ES-I3 (cell line): Measurements from ENCODE around the gene SGSM2.

Source experiments
- H3K36me3 ChIP-seq: 2 replicates; pipeline ENCODE4 v1.6.1; 2013; ENCODE audit warnings: mild to moderate bottlenecking, low read length, control low read depth, moderate library complexity; ENCODE audit not compliant: insufficient read depth
- H3K4me1 ChIP-seq: 2 replicates; pipeline ENCODE4 v1.6.1; 2013; ENCODE audit warnings: mild to moderate bottlenecking, control low read depth, low read length; ENCODE audit not compliant: insufficient read depth
- H3K9ac ChIP-seq: 2 replicates; pipeline ENCODE4 v1.6.1; 2013; ENCODE audit warnings: low read depth, mild to moderate bottlenecking, low read length, moderate library complexity
- H3K9me3 ChIP-seq: 2 replicates; pipeline ENCODE4 v1.6.1; 2013; ENCODE audit warnings: mild to moderate bottlenecking, low read length, moderate library complexity; ENCODE audit not compliant: control insufficient read depth, insufficient read depth

SGSM2 gene

GRCh38 chr17:2319051-2319450 lies 18.2 kb upstream of the SGSM2 start:
- peaks cover 2% of the 10 kb centered on the region for H3K36me3 ChIP-seq
- no peak overlapping the region for H3K9ac ChIP-seq
- H3K4me1 ChIP-seq: no peaks in the 10 kb centered on the region
- no peaks in the 10 kb centered on the region for H3K9me3 ChIP-seq

DNA sequence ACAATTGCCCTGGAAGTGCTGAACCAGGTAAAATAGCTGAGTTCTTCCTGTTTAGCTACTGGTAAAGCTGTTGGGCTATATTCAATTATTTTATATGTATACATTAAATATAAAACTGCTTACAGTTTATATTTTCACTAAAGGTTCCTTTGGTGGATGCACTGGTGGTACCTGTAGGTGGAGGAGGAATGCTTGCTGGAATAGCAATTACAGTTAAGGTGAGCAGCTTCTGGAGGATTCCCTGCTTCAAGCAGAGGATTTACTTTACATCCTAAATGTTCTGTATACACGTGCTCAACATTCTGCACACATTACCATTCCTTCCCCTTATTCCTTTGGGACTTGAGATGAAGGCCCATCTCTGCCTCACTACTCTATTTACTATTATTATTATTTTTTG lies 15.9 kb upstream of the SGSM2 start:
- H3K9ac ChIP-seq: no peak overlapping the region
- no peaks in the 10 kb centered on the region for H3K4me1 ChIP-seq
- H3K9me3 ChIP-seq: no peaks in the 10 kb centered on the region
- peaks cover 18% of the 10 kb centered on the region for H3K36me3 ChIP-seq

- no peaks in the 10 kb centered on the region for H3K9me3 ChIP-seq
These were observed 13.5 kb upstream of the SGSM2 start for GRCh38 chr17:2323629-2324314.

DNA sequence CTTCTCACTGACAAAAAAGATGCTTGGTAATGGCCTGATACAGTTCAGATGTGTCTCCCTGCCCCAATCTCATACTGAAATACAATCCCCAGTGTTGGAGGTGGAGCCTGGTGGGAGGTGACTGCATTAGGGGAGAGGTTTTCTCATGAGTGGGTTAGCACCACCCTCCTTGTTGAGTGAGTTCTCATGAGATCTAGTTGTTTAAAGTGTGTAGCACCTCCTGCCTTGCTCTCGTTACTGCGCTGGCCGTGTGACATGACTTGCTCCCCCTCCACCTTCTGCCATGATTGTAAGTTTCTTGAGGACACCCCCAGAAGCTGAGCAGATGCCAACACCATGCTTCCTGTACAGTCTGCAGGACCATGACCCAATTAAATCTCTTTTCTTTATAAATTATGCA lies 6.0 kb upstream of the SGSM2 start:
- H3K9ac ChIP-seq: no peak overlapping the region
- H3K4me1 ChIP-seq: peaks cover 6% of the 10 kb centered on the region; the same call in 1 of the 2 replicates
- peaks cover 56% of the 10 kb centered on the region for H3K36me3 ChIP-seq
- H3K9me3 ChIP-seq: no peaks in the 10 kb centered on the region

More at GRCh38 chr17:2323629-2324314, 13.5 kb upstream of the SGSM2 start:
- Histone ChIP-seq H3K4me1 (no peaks in the 10 kb centered on the region), H3K36me3 (peaks cover 18% of the 10 kb centered on the region), H3K9ac (no peak overlapping the region)

DNA sequence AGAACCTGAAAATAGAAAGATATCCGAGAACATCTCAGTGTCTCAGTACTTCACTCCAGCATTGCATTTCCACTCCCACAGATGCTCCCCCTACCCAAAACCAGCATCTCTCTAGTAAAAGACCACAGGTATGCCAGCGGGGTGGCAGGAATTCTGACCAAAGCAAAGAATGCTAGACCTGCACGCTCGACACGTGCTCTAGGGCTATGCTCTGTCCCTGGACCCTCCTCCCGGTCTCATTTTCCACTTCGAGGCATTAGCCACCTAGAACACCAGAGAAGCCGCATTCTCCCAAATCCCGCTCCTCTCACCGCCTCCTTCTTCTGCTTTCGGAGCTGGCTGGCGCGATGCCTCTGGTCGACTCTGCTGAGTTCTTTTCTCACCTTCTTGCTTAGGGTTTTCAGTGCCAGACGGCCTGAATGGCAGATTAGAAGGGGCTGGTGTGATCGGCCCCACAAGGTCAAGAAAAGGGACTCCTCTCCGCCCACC lies 1.5 kb upstream of the SGSM2 start:
- peaks cover 42% of the 10 kb centered on the region for H3K36me3 ChIP-seq
- peaks cover 6% of the 10 kb centered on the region for H3K4me1 ChIP-seq
- H3K9me3 ChIP-seq: no peaks in the 10 kb centered on the region
- peak overlapping the region; percentile 80 for H3K9ac ChIP-seq

DNA sequence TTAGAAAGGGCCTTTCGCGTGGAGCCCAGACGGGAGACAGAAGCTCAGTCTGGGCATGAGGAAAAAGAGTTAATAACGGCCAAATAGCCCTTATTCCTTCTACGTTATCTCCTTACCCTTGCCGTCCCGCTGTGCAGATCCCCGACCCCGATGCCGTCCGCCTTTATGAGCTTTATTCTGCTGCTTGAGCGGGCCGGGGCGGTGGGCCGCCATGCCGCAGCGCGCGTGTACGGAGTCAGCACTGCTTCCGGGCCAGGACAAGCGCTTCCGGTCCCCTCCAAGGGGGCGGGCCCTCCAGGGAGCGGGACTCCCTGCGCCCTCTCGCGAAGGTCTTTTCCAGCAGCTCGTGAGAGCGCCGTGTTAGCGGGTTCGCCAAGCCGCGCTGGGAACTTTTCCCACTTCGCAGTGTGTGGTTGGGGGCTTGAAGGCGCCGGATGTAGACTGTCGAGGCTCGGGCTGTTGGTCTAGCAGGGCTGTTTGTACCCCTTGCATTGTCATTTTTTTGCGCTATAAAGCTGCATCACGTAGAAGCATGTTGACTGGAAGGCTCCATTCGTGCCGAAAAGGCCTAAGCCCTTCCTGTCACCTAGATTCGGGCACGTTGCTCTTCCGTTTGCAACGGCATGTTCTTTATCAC lies 968 bp upstream of the SGSM2 start, which contains the start of gene TSR1:
TSR1 (minus strand) TSS at position 243 of the 637 bp plus-strand sequence; CDS start at position 213, 30 bp downstream.
- H3K4me1 ChIP-seq: peaks cover 6% of the 10 kb centered on the region
- peaks cover 37% of the 10 kb centered on the region for H3K36me3 ChIP-seq
- no peaks in the 10 kb centered on the region for H3K9me3 ChIP-seq
- peak within 1 kb of the TSS; percentile 80 for H3K9ac ChIP-seq

DNA sequence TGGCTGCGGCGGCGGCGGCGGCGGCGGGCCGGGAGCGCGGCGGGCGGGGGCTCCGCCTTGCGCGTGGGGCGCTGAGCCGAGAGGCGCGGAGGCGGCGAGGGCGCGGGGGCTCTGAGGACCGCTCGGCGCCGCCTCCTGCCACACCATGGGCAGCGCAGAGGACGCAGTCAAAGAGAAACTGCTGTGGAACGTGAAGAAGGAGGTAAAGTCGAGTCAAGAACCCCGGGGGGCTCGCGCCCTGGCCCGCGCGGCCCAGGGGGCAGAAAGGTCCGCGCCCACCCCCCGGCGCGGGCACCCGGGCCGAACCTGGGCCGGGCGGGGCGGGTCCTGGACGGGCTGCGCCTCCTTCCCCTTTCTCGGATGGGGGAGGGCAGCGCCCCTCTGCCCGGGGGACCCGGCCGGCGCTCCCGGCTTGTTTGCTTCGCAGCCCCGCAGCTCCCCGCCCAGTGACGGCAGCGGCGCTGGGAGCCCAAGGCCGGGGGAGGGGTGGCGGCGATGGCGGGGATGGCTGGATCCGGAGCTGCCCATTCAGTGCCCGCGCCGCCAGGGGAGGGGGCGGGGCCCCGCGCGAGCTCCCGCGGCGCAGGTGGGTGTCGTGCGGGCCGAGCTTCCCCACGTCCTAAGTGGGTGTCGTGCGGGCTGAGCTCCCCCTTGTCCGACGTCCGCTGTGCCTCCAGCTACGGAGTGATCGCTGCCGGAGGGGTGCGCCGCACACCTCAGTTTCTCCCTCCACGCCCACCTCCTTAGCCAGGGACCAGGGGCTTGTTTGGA lies 428 bp downstream of the SGSM2 start:
- H3K36me3 ChIP-seq: peaks cover 26% of the 10 kb centered on the region
- peaks cover 6% of the 10 kb centered on the region for H3K4me1 ChIP-seq
- H3K9me3 ChIP-seq: no peaks in the 10 kb centered on the region
- peak overlapping the region; percentile 78 for H3K9ac ChIP-seq

GRCh38 chr17:2338315-2338657 lies 985 bp downstream of the SGSM2 start:
- Histone ChIP-seq H3K9me3 (no peaks in the 10 kb centered on the region), H3K4me1 (peaks cover 6% of the 10 kb centered on the region), H3K36me3 (peaks cover 20% of the 10 kb centered on the region), H3K9ac (peak overlapping the region; percentile 78; the same call in 1 of the 2 replicates)

- Histone ChIP-seq H3K36me3 (no peaks in the 10 kb centered on the region), H3K9ac (no peak overlapping the region), H3K9me3 (no peaks in the 10 kb centered on the region), H3K4me1 (peaks cover 8% of the 10 kb centered on the region; the same call in 1 of the 2 replicates)
These were observed 6.1 kb downstream of the SGSM2 start for GRCh38 chr17:2343421-2343820.

GRCh38 chr17:2344528-2344927 lies 7.2 kb downstream of the SGSM2 start:
- Histone ChIP-seq H3K9me3 (no peaks in the 10 kb centered on the region), H3K4me1 (peaks cover 11% of the 10 kb centered on the region; the same call in 1 of the 2 replicates), H3K36me3 (no peaks in the 10 kb centered on the region), H3K9ac (no peak overlapping the region)

GRCh38 chr17:2346475-2346874 lies 9.2 kb downstream of the SGSM2 start:
- H3K36me3 ChIP-seq: no peaks in the 10 kb centered on the region
- no peak overlapping the region for H3K9ac ChIP-seq
- H3K9me3 ChIP-seq: no peaks in the 10 kb centered on the region
- peaks cover 11% of the 10 kb centered on the region; the same call in 1 of the 2 replicates for H3K4me1 ChIP-seq

GRCh38 chr17:2347805-2348685 lies 10.7 kb downstream of the SGSM2 start:
- Histone ChIP-seq H3K36me3 (no peaks in the 10 kb centered on the region), H3K9ac (peak overlapping the region; percentile 23), H3K4me1 (peaks cover 11% of the 10 kb centered on the region; the same call in 1 of the 2 replicates), H3K9me3 (no peaks in the 10 kb centered on the region)

DNA sequence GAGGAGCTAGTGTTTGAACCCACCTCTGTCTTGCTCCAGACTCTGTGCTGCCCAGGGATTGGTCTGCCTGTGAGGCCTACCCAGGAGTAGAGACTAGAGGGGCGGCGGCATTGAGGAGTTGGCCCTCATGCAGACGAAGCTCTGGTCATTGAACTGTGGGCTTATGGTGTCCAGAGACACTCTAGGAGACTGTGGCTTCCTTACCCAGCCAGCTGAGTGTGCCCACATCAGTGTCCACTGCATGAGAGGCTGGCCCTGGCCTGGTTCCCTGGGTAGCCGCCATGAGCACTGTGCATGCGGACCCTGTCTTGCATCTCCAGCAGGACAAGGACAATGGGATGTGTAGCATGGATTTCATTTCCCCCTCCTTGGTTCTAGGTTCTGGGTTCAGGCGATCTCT lies 14.0 kb downstream of the SGSM2 start:
- H3K9me3 ChIP-seq: no peaks in the 10 kb centered on the region
- H3K4me1 ChIP-seq: peaks cover 11% of the 10 kb centered on the region; the same call in 1 of the 2 replicates
- H3K36me3 ChIP-seq: no peaks in the 10 kb centered on the region
- no peak overlapping the region for H3K9ac ChIP-seq

DNA sequence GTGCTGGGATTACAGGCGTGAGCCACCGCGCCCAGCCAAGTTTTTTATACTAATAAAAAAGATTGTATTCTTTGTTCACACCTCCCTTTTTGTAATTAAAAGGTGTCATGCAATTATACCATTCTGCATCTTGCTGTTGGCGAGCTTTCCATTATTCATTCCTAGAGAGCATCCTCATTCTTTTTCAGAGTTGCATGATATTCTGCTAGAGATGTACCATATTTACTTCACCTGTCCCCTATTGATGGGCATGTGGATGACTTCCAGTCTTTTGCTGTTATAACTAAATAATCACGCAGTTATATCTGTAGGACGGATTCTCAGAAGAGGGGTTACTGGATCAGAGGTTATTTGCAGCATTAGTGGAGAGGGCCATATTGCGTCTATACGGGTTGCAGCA lies 17.0 kb downstream of the SGSM2 start:
- no peaks in the 10 kb centered on the region for H3K9me3 ChIP-seq
- no peaks in the 10 kb centered on the region for H3K36me3 ChIP-seq
- H3K4me1 ChIP-seq: peaks cover 3% of the 10 kb centered on the region; the same call in 1 of the 2 replicates
- H3K9ac ChIP-seq: no peak overlapping the region
